CD8-positive, alpha-beta memory T cell (primary cell): ENCODE results near the gene PPP4R4. TPM values are rescaled to one million over a fixed set of nuclear protein-coding genes. Genes with fewer than 3 reads are reported as not detected.
A peak's percentile ranks its signal among the peaks of the same experiment; 100 is the strongest.
"Not testable (repeated sequence)": the region's sequence is repeated elsewhere in the genome, so short reads cannot be mapped to it uniquely, and the experiment has no call there.

ENCODE experiments used
- CTCF ChIA-PET: fragments of 350-600 bp; sonication (Branson Sonifier 250); formaldehyde crosslinking; loops from one replicate; lab custom pipeline; 2021; ENCODE audit warnings: antibody characterized with exemption; lab: Charles Lee
- POLR2A ChIA-PET: fragments of 350-600 bp; sonication (Branson Sonifier 250); formaldehyde crosslinking; loops from one replicate; lab custom pipeline; 2021; ENCODE audit warnings: antibody characterized with exemption; lab: Charles Lee
- DNase-seq, 5 donors: peaks; one replicate each; pipeline versions ENCODE4 v3.0.0 to v3.0.0-alpha.2; 2020 to 2022; ENCODE audit warnings: mixed read lengths in 1 of 5
- H3K27ac ChIP-seq: one replicate; pipeline ENCODE4 v1.7.0; 2013; ENCODE audit warnings: low read depth, mild to moderate bottlenecking, low read length, moderate library complexity
- H3K27me3 ChIP-seq: 2 replicates; pipeline ENCODE4 v1.7.0; 2013; ENCODE audit warnings: low read length, mild to moderate bottlenecking; ENCODE audit not compliant: insufficient read depth, poor library complexity, severe bottlenecking
- H3K36me3 ChIP-seq: 2 replicates; pipeline ENCODE4 v1.7.0; 2013; ENCODE audit warnings: mild to moderate bottlenecking, low read length, moderate library complexity; ENCODE audit not compliant: insufficient read depth
- H3K4me1 ChIP-seq: 2 replicates; pipeline ENCODE4 v1.7.0; 2013; ENCODE audit warnings: mild to moderate bottlenecking, low read length, moderate library complexity; ENCODE audit not compliant: insufficient read depth
- H3K4me3 ChIP-seq: 2 replicates; pipeline ENCODE4 v1.7.0; 2013; ENCODE audit warnings: mild to moderate bottlenecking, low read length
- H3K9me3 ChIP-seq: 2 replicates; pipeline ENCODE4 v1.7.0; 2013; ENCODE audit warnings: mild to moderate bottlenecking, low read length
- H3K27ac Mint-ChIP-seq, 8 donors: one replicate each; pipeline ENCODE4 v1.8.0; 2020 to 2021; ENCODE audit warnings: mixed read lengths in 8 of 8, mild to moderate bottlenecking in 6 of 8, inconsistent platforms in 3 of 8, moderate library complexity in 3 of 8
- H3K27me3 Mint-ChIP-seq, 2 donors: one replicate each; pipeline ENCODE4 v1.8.0; 2020 to 2021; ENCODE audit warnings: mixed read lengths in 2 of 2, mild to moderate bottlenecking in 1 of 2, moderate library complexity in 1 of 2
- H3K36me3 Mint-ChIP-seq, 3 donors: one replicate each; pipeline ENCODE4 v1.8.0; 2020 to 2021; ENCODE audit warnings: mixed read lengths in 3 of 3, inconsistent platforms in 1 of 3, mild to moderate bottlenecking in 1 of 3
- H3K4me1 Mint-ChIP-seq, 3 donors: one replicate each; pipeline ENCODE4 v1.8.0; 2020 to 2021; ENCODE audit warnings: mixed read lengths in 3 of 3, inconsistent platforms in 1 of 3, mild to moderate bottlenecking in 1 of 3
- H3K4me3 Mint-ChIP-seq, 7 donors: one replicate each; pipeline ENCODE4 v1.8.0; 2020 to 2021; ENCODE audit warnings: mixed read lengths in 7 of 7, mild to moderate bottlenecking in 6 of 7, moderate library complexity in 4 of 7, inconsistent platforms in 2 of 7
- H3K9me3 Mint-ChIP-seq, 5 donors: one replicate each; pipeline ENCODE4 v1.8.0; 2020 to 2022; ENCODE audit warnings: mixed read lengths in 5 of 5, mild to moderate bottlenecking in 3 of 5, moderate library complexity in 2 of 5, inconsistent platforms in 1 of 5
- polyA plus RNA-seq: library from polyadenylated mRNA; unstranded; fragments of 300-500 nt; fragmentation: Illumina TruSeq; gene quantifications from one replicate; pipeline ENCODE4 v1.2.3, GENCODE V29; 2021
- total RNA-seq, 2 experiments: library from RNA; stranded (reverse); gene quantifications; one replicate each; pipeline ENCODE4 v1.2.3, GENCODE V29; 2021

The PPP4R4 gene
- total and polyA plus RNA-seq, 3 experiments from 2014 or later: 0.17 to 1.8 (median 1.2) TPM

DNA sequence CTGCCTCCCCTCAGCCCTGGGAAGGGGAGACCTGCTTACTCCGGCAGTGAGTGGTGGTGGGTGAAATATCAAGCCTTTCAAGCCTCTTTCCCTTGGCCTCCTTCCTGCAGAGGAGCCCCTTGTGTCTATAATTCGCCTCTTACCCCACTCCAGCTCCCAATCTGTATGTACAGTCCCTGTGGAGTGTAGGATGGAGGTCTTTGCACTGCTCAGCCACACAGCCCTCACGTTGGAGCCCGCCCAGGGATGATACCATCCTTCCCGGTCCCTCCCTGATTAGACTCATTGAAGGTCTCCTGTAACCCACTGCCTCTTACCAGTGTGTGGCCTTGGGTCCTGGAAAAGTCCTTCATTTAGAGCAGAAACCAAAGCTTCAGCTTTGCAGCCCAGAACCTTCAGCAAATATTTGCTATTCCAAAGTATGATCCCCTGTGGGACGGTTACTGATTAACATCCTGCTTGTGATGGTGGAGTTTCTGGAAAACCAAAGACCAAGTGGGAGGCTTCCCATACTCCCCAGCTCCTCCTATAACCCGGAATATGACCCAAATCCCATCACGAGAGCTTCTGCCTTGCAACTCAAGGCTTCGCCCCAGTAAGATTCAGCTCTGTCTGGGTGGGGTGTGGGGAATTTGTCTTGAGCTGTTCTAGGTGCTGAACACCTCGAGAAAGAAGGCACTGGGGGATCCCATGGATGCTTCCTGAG is 118.9 kb downstream of the PPP4R4 start, which contains the start of gene SERPINA10:
Gene SERPINA10 (minus strand): TSS at position 397 of the 706 bp plus-strand sequence. CDS start 2,675 bp downstream, outside the sequence.
- no peaks in the 10 kb centered on the region for H3K9me3 ChIP-seq
- H3K27ac ChIP-seq: no peak within 1 kb of the TSS
- H3K4me1 ChIP-seq: no peaks in the 10 kb centered on the region
- H3K4me1 Mint-ChIP-seq: no peaks in the 10 kb centered on the region
- POLR2A ChIA-PET: no interaction called here
- peaks cover 0 to 5% (median 0%) of the 10 kb centered on the region in 5 donors for H3K9me3 Mint-ChIP-seq
- no peak within 1 kb of the TSS for H3K4me3 ChIP-seq
- DNase-seq: no peak
- H3K36me3 ChIP-seq: no peaks in the 10 kb centered on the region
- no peak within 1 kb of the TSS for H3K4me3 Mint-ChIP-seq
- CTCF ChIA-PET: no interaction called here
- peaks cover 8 to 37% of the 10 kb centered on the region in 2 donors for H3K27me3 Mint-ChIP-seq
- no peaks in the 10 kb centered on the region for H3K36me3 Mint-ChIP-seq
- H3K27ac Mint-ChIP-seq: no peak within 1 kb of the TSS
- H3K27me3 ChIP-seq: no peaks in the 10 kb centered on the region

DNA sequence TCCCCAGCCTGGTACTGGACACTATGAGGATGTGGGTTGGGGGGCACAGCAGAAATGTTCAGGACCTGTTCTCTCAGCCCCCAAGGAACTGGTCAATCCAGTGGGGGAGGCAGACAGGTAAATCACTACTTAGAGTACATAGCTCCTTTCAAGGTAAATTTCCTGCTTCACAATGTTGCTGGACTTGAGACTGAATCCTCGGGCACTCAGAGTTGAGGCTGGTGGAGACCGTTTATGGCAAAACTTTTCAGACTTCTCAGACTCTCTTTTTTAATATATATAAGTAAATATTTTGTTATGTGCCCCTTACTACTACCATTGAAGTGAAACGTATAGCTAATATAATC is 119.4 kb downstream of the PPP4R4 start:
- H3K27me3 ChIP-seq: no peaks in the 10 kb centered on the region
- no peak overlapping the region for H3K4me3 Mint-ChIP-seq
- CTCF ChIA-PET: no interaction called here
- DNase-seq: no peak
- H3K4me1 Mint-ChIP-seq: no peaks in the 10 kb centered on the region
- H3K27ac Mint-ChIP-seq: no peak overlapping the region
- H3K36me3 Mint-ChIP-seq: no peaks in the 10 kb centered on the region
- H3K27ac ChIP-seq: no peak overlapping the region
- H3K36me3 ChIP-seq: no peaks in the 10 kb centered on the region
- H3K9me3 Mint-ChIP-seq: peaks cover 0 to 5% (median 0%) of the 10 kb centered on the region in 5 donors
- no peaks in the 10 kb centered on the region for H3K9me3 ChIP-seq
- POLR2A ChIA-PET: no interaction called here
- peaks cover 7 to 38% of the 10 kb centered on the region in 2 donors for H3K27me3 Mint-ChIP-seq
- H3K4me1 ChIP-seq: no peaks in the 10 kb centered on the region
- no peak overlapping the region for H3K4me3 ChIP-seq

GRCh38 chr14:94295360-94296180 is 121.4 kb downstream of the PPP4R4 start:
- ChIA-PET POLR2A (no interaction called here), CTCF (no interaction called here)
- peak overlapping the region in 1 of 8 donors; percentile 17 for H3K27ac Mint-ChIP-seq
- no peak for DNase-seq
- H3K36me3 ChIP-seq: no peaks in the 10 kb centered on the region
- no peaks in the 10 kb centered on the region for H3K36me3 Mint-ChIP-seq
- H3K9me3 Mint-ChIP-seq: peaks cover 0 to 3% (median 0%) of the 10 kb centered on the region in 5 donors
- H3K27me3 Mint-ChIP-seq: peaks cover 5 to 43% of the 10 kb centered on the region in 2 donors
- no peaks in the 10 kb centered on the region for H3K27me3 ChIP-seq
- H3K4me3 ChIP-seq: no peak overlapping the region
- H3K4me3 Mint-ChIP-seq: no peak overlapping the region
- H3K27ac ChIP-seq: no peak overlapping the region
- H3K4me1 ChIP-seq: no peaks in the 10 kb centered on the region
- no peaks in the 10 kb centered on the region for H3K4me1 Mint-ChIP-seq
- no peaks in the 10 kb centered on the region for H3K9me3 ChIP-seq

- H3K4me1 Mint-ChIP-seq, H3K27ac ChIP-seq, H3K4me3 Mint-ChIP-seq, DNase-seq, H3K36me3 Mint-ChIP-seq, H3K4me1 ChIP-seq, H3K4me3 ChIP-seq, H3K9me3 Mint-ChIP-seq, POLR2A ChIA-PET, CTCF ChIA-PET, H3K36me3 ChIP-seq, H3K9me3 ChIP-seq, H3K27me3 ChIP-seq: not testable (repeated sequence)
- peak overlapping the region in 1 of 8 donors; percentile 17 for H3K27ac Mint-ChIP-seq
- H3K27me3 Mint-ChIP-seq: peaks cover 4 to 38% of the 10 kb centered on the region in 2 donors
These were observed 122.0 kb downstream of the PPP4R4 start for GRCh38 chr14:94296181-94296545.

DNA sequence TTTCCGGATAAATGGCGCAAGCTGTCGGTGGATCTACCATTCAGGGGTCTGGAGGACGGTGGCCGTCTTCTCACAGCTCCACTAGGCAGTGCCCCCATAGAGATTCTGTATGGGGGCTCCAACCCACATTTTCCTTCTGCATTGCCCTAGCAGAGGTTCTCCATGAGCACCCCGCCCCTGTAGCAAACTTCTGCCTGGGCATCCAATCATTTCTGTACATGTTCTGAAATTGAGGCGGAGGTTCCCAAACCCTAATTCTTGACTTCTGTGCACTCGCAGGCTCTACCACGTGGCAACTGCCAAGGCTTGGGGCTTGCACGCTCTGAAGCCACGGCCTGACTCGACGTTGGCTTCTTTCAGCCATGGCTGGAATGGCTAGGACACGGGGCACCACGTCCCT is 124.0 kb downstream of the PPP4R4 start:
- Mint-ChIP-seq H3K27ac (no peak overlapping the region), H3K4me1 (no peaks in the 10 kb centered on the region), H3K36me3 (no peaks in the 10 kb centered on the region), H3K27me3 (peaks cover 4 to 38% of the 10 kb centered on the region in 2 donors), H3K4me3 (no peak overlapping the region), H3K9me3 (peaks cover 0 to 5% (median 3%) of the 10 kb centered on the region in 5 donors)
- CTCF ChIA-PET: no interaction called here
- no peaks in the 10 kb centered on the region for H3K36me3 ChIP-seq
- POLR2A ChIA-PET: no interaction called here
- H3K27ac ChIP-seq: no peak overlapping the region
- DNase-seq: no peak
- no peaks in the 10 kb centered on the region for H3K27me3 ChIP-seq
- H3K4me1 ChIP-seq: no peaks in the 10 kb centered on the region
- no peaks in the 10 kb centered on the region for H3K9me3 ChIP-seq
- H3K4me3 ChIP-seq: no peak overlapping the region

GRCh38 chr14:94303111-94303510 is 129.0 kb downstream of the PPP4R4 start:
- ChIA-PET CTCF (no interaction called here), POLR2A (no interaction called here)
- no peaks in the 10 kb centered on the region for H3K9me3 ChIP-seq
- H3K36me3 ChIP-seq: no peaks in the 10 kb centered on the region
- H3K4me1 ChIP-seq: no peaks in the 10 kb centered on the region
- DNase-seq: no peak
- Mint-ChIP-seq H3K27ac (no peak overlapping the region), H3K4me1 (no peaks in the 10 kb centered on the region), H3K27me3 (peaks cover 2 to 11% of the 10 kb centered on the region in 2 donors), H3K4me3 (no peak overlapping the region), H3K9me3 (peaks cover 9 to 17% (median 11%) of the 10 kb centered on the region in 5 donors), H3K36me3 (no peaks in the 10 kb centered on the region)
- H3K27ac ChIP-seq: no peak overlapping the region
- no peaks in the 10 kb centered on the region for H3K27me3 ChIP-seq
- no peak overlapping the region for H3K4me3 ChIP-seq

DNA sequence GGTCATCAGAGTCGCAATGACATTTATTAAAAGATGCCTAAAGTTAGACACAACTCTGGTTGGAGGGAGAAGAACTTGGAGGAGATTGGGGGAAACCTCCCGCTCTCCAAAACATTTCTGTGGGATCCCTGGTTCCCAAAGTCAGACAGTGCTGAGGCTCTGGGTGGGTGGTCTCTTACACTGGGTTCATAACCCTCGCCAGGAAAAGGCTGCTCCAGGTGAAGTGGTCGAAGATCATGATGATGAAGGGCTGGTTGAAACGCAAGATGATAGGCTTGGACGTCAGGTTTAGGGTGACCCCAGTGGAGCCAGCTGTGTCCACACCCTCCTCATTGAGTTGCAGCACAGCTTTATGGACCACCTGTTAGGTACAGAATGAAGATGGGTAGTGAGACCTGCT is 130.1 kb downstream of the PPP4R4 start:
- Histone ChIP-seq H3K27me3 (no peaks in the 10 kb centered on the region), H3K4me1 (no peaks in the 10 kb centered on the region), H3K36me3 (no peaks in the 10 kb centered on the region), H3K9me3 (no peaks in the 10 kb centered on the region), H3K4me3 (no peak overlapping the region), H3K27ac (no peak overlapping the region)
- Mint-ChIP-seq H3K4me1 (no peaks in the 10 kb centered on the region), H3K27me3 (peaks cover 2 to 10% of the 10 kb centered on the region in 2 donors), H3K27ac (no peak overlapping the region), H3K4me3 (no peak overlapping the region), H3K9me3 (peaks cover 11 to 26% (median 15%) of the 10 kb centered on the region in 5 donors), H3K36me3 (peaks cover 0 to 6% (median 0%) of the 10 kb centered on the region in 3 donors)
- ChIA-PET POLR2A (no interaction called here), CTCF (no interaction called here)
- no peak for DNase-seq

DNA sequence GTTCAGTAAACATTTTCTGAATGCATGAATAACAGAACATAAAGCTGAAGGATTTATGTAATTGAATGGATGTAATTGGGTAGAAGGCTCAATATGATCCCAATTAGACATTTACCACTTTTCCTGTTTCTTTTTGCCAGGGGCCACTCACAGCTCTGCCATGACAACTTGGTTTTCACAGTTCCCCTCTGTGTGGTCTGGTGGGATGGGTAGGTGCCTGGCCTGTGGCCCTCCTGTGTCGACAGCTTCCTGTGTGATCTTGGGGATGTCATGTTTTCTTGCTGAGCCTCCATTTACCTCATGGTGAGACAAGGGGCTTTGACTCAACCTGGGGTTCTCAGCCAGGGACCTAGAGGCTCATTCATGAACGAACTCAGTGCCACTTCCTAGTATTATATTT is 131.5 kb downstream of the PPP4R4 start:
- POLR2A ChIA-PET: no interaction called here
- H3K36me3 Mint-ChIP-seq: peaks cover 0 to 7% (median 0%) of the 10 kb centered on the region in 3 donors
- H3K36me3 ChIP-seq: no peaks in the 10 kb centered on the region

More for the DNA sequence above, 131.5 kb downstream of the PPP4R4 start:
- Mint-ChIP-seq H3K27ac (no peak overlapping the region), H3K9me3 (peaks cover 11 to 26% (median 15%) of the 10 kb centered on the region in 5 donors), H3K27me3 (peaks cover 2 to 7% of the 10 kb centered on the region in 2 donors), H3K4me1 (no peaks in the 10 kb centered on the region), H3K4me3 (no peak overlapping the region)
- H3K4me3 ChIP-seq: no peak overlapping the region
- CTCF ChIA-PET: no interaction called here
- H3K4me1 ChIP-seq: no peaks in the 10 kb centered on the region
- no peak overlapping the region for H3K27ac ChIP-seq
- no peak for DNase-seq
- H3K27me3 ChIP-seq: no peaks in the 10 kb centered on the region
- H3K9me3 ChIP-seq: no peaks in the 10 kb centered on the region
